ENCODE data around the gene HLCS.

The HLCS gene

GRCh38 chr21:36883532-36884486 lies 82.7 kb downstream of the HLCS start:
- no peak for DNase-seq (ENCODE audit: low read depth in 2 of 2)

- DNase-seq (ENCODE audit: low read depth in 2 of 2), result no peak
These were observed 83.7 kb downstream of the HLCS start for GRCh38 chr21:36882776-36883175.

- DNase-seq (ENCODE audit: low read depth in 2 of 2), result no peak
These were observed 85.2 kb downstream of the HLCS start for GRCh38 chr21:36881228-36881627.

GRCh38 chr21:36879827-36880226 lies 86.6 kb downstream of the HLCS start:
- no peak for DNase-seq (ENCODE audit: low read depth in 2 of 2)

GRCh38 chr21:36877741-36878140 lies 88.7 kb downstream of the HLCS start:
- DNase-seq (ENCODE audit: low read depth in 2 of 2), result no peak

- no peak for DNase-seq (ENCODE audit: low read depth in 2 of 2)
These were observed 91.8 kb downstream of the HLCS start for GRCh38 chr21:36874665-36875064.

GRCh38 chr21:36873513-36873912 lies 93.0 kb downstream of the HLCS start:
- DNase-seq (ENCODE audit: low read depth in 2 of 2), result no peak

- DNase-seq (ENCODE audit: low read depth in 2 of 2), result no peak
These were observed 99.1 kb downstream of the HLCS start for GRCh38 chr21:36867291-36867905.

GRCh38 chr21:36866419-36866818 lies 100.0 kb downstream of the HLCS start:
- DNase-seq (ENCODE audit: low read depth in 2 of 2), result no peak

GRCh38 chr21:36864974-36865373 lies 101.5 kb downstream of the HLCS start:
- DNase-seq (ENCODE audit: low read depth in 2 of 2), result no peak

GRCh38 chr21:36863260-36863659 lies 103.2 kb downstream of the HLCS start:
- DNase-seq (ENCODE audit: low read depth in 2 of 2), result no peak

- no peak for DNase-seq (ENCODE audit: low read depth in 2 of 2)
These were observed 104.7 kb downstream of the HLCS start for GRCh38 chr21:36861595-36862323.

- DNase-seq (ENCODE audit: low read depth in 2 of 2), result no peak
These were observed 105.5 kb downstream of the HLCS start for GRCh38 chr21:36860736-36861594.

GRCh38 chr21:36859744-36860501 lies 106.5 kb downstream of the HLCS start:
- peak in 1 of 2 donors; percentile 3 for DNase-seq (ENCODE audit: low read depth in 2 of 2)

- no peak for DNase-seq (ENCODE audit: low read depth in 2 of 2)
These were observed 108.0 kb downstream of the HLCS start for GRCh38 chr21:36858320-36858957.

GRCh38 chr21:36856643-36857042 lies 109.8 kb downstream of the HLCS start:
- no peak for DNase-seq (ENCODE audit: low read depth in 2 of 2)

GRCh38 chr21:36854391-36854790 lies 112.1 kb downstream of the HLCS start:
- DNase-seq (ENCODE audit: low read depth in 2 of 2), result no peak

GRCh38 chr21:36852864-36853263 lies 113.6 kb downstream of the HLCS start:
- no peak for DNase-seq (ENCODE audit: low read depth in 2 of 2)

GRCh38 chr21:36852293-36852692 lies 114.2 kb downstream of the HLCS start:
- DNase-seq (ENCODE audit: low read depth in 2 of 2), result no peak

- DNase-seq (ENCODE audit: low read depth in 2 of 2), result no peak
These were observed 115.3 kb downstream of the HLCS start for GRCh38 chr21:36851121-36851520.

All from stimulated activated CD4-positive, alpha-beta T cell treated with anti-CD3 and anti-CD28 coated beads, Interleukin-15, amount 100 ng/mL, for 48 hours (primary cell).